ENCODE measurements around the gene NR1H3.

The NR1H3 gene

GRCh38 chr11:47269002-47269828 is 11.4 kb downstream of the NR1H3 start:
- peak; percentile 63 to 80 (median 65) for DNase-seq (ENCODE audit: low read depth in 3 of 3, low spot score in 1 of 3)

GRCh38 chr11:47269829-47270305 is 12.1 kb downstream of the NR1H3 start, which contains the start of gene MADD:
Gene MADD, plus strand, starts transcription at chr11:47270133.
- DNase-seq (ENCODE audit: low read depth in 3 of 3, low spot score in 1 of 3) = peak; percentile 85 to 88 (median 87)

DNA sequence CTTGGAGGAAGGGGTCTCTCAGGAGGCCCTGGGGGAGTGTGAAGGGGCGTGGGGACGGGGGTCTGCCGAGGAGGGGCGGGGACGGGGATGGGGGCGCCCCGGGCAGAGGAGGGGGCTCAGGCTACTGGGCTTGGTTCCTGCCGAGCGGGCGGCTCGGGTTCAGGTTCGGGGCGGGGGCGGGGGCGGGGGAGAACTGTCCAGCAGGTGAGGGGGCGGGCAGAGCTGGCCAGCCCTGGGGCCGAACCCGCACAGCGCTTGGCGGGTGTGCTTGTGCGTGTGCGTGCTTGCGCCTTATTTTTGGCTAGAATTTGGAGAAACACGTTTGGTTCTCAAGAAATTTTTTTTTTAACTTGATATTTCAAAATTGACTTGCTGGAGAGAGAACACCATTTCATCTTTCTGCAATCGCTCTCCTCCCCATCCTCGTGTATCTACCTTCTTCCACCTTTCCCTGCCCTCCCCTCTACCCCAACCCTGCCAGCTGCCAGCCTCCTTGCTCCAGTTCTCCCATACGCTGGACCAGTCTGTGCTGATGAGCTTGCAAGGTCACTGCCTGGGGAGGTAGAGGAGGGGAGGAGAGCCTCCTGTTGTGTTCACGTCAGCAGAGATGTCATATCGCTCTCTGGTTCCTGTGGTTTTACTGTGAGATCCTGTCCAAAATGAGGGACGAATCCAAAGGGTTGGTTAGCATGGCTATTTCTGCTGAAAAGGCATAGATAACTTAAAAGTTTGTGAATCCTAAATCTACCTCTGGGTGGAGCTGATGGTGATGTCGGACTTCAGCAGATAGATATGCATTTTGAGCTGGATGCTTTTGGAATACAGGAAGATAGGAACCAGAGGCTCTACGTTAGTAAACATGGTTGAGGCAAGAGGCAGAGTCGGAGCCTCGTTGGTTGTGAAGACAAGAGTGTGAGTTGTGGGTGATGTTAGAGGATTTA is 12.8 kb downstream of the NR1H3 start:
- DNase-seq (ENCODE audit: low read depth in 3 of 3, low spot score in 1 of 3) = no peak

GRCh38 chr11:47271328-47271727 is 13.5 kb downstream of the NR1H3 start:
- DNase-seq (ENCODE audit: low read depth in 3 of 3, low spot score in 1 of 3) = no peak

DNA sequence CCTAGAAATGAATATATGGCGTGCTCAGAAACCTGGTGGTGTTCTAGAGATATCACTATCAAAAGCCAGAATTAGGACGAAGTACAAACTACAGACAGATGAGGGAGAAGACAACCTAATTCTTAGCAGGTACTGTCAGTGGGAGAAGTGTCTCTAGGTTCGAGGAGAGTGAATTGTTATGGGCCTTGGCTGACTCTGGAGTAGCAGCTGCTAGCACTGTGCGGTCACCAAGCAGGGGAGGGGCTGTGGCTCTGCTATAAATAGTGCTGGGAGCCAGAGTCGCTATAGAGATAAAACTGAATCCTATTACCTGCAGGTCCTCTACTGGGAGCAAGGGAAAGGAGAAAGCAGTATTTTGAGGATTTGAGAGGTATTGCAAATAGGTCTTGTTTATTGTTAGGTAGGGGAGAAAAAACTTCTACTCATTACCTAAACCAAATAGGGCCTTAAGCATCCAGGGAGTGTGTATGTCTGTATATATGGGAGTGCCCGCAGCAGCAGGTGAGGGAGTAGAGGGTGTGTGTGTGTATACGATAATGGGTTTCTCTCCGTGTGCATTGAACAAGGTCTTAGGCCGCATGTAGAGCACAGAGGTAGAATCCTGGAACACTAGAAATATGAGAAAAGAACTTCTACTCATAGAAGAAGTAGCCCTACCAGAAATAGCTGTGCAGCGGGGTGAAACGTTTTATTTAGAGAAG is 14.3 kb downstream of the NR1H3 start:
- DNase-seq (ENCODE audit: low read depth in 3 of 3, low spot score in 1 of 3) = no peak

- no peak for DNase-seq (ENCODE audit: low read depth in 3 of 3, low spot score in 1 of 3)
These were observed 14.9 kb downstream of the NR1H3 start for GRCh38 chr11:47272706-47273105.

DNA sequence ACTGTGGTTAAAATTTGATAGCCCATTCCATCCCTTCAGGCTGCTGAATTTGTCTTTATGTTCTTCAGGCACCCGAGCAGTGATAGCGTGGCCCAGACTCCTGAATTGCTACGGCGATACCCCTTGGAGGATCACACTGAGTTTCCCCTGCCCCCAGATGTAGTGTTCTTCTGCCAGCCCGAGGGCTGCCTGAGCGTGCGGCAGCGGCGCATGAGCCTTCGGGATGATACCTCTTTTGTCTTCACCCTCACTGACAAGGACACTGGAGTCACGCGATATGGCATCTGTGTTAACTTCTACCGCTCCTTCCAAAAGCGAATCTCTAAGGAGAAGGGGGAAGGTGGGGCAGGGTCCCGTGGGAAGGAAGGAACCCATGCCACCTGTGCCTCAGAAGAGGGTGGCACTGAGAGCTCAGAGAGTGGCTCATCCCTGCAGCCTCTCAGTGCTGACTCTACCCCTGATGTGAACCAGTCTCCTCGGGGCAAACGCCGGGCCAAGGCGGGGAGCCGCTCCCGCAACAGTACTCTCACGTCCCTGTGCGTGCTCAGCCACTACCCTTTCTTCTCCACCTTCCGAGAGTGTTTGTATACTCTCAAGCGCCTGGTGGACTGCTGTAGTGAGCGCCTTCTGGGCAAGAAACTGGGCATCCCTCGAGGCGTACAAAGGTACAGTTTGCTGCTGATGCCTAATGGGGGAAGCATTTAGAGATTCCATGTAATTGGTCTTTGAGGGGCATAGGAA is 16.9 kb downstream of the NR1H3 start:
- no peak for DNase-seq (ENCODE audit: low read depth in 3 of 3, low spot score in 1 of 3)

DNA sequence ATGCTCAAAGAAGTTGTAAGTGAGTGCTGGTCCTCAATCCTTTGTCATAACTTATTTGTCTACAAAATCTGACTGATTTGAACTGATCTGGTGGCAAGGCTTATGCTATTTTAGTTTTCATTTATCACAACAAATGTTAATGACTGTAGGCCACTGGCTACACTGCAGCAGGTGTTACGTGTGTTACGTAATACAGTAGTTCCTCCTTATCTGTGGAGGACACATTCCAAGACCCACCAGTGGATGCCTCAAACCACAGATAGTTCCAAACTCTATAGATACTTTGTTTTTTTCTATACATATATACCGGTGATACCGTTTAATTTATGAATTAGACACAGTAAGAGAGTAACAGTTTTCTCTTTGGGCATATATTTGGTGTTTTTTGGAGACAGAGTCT is 19.1 kb downstream of the NR1H3 start:
- no peak for DNase-seq (ENCODE audit: low read depth in 3 of 3, low spot score in 1 of 3)

DNA sequence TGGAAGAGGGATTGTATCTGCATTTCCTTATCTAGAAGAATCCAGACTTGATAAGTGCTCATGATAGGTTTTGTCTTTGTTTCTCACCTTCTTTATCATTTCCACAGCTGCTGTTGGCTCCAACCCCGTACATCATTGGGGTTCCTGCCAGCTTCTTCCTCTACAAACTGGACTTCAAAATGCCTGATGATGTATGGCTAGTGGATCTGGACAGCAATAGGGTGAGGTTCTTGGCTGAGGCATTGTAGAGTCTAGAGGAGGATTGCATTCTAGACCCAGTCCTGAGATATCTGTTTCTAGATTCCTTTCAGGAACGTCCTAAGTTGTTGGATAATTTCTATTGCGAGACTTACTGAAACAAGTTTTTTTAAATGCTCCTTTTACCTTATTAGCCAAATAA is 20.3 kb downstream of the NR1H3 start:
- DNase-seq (ENCODE audit: low read depth in 3 of 3, low spot score in 1 of 3) = no peak

DNA sequence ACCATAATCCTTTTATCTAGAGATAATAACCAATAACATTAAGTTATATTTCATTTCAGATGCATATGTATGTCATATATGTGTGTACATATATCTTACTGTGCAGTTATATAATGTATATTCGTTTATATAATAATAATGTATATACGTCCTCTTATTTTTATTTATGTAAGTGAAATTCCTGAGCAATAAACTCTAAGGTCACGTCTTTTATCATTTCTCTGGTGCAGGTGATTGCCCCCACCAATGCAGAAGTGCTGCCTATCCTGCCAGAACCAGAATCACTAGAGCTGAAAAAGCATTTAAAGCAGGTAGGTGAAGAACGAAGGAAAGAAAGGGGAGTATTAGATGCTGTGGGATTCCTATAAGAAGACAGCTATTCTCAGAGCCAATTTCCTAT is 21.0 kb downstream of the NR1H3 start:
- no peak for DNase-seq (ENCODE audit: low read depth in 3 of 3, low spot score in 1 of 3)

GRCh38 chr11:47280099-47280498 is 22.3 kb downstream of the NR1H3 start:
- no peak for DNase-seq (ENCODE audit: low read depth in 3 of 3, low spot score in 1 of 3)

GRCh38 chr11:47280860-47281259 is 23.1 kb downstream of the NR1H3 start:
- no peak for DNase-seq (ENCODE audit: low read depth in 3 of 3, low spot score in 1 of 3)

DNA sequence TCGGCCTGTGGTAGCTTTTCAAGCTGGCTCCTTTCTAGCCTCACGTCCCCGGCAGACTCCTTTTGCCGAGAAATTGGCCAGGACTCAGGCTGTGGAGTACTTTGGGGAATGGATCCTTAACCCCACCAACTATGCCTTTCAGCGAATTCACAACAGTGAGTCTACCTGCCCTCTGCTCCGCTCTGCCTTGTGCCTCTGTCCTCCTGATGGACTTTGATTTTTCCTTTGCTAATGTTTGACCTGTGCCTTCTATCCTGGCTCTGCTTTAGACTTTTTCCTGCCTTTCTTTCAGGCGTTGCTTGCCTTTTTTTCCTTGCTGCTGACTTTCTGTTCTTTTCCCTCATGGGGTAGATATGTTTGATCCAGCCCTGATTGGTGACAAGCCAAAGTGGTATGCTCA is 24.7 kb downstream of the NR1H3 start:
- DNase-seq (ENCODE audit: low read depth in 3 of 3, low spot score in 1 of 3) = no peak

DNA sequence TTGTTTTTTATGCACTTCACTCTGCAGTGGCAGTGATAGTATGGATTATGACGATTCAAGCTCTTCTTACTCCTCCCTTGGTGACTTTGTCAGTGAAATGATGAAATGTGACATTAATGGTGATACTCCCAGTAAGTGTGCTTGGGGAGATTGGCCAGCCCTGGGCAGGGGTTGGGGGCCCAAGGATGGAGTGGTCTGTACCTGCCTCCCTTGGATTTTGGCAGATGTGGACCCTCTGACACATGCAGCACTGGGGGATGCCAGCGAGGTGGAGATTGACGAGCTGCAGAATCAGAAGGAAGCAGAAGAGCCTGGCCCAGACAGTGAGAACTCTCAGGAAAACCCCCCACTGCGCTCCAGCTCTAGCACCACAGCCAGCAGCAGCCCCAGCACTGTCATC is 26.4 kb downstream of the NR1H3 start:
- no peak for DNase-seq (ENCODE audit: low read depth in 3 of 3, low spot score in 1 of 3)

GRCh38 chr11:47285969-47286770 is 28.4 kb downstream of the NR1H3 start:
- DNase-seq (ENCODE audit: low read depth in 3 of 3, low spot score in 1 of 3) = no peak

DNA sequence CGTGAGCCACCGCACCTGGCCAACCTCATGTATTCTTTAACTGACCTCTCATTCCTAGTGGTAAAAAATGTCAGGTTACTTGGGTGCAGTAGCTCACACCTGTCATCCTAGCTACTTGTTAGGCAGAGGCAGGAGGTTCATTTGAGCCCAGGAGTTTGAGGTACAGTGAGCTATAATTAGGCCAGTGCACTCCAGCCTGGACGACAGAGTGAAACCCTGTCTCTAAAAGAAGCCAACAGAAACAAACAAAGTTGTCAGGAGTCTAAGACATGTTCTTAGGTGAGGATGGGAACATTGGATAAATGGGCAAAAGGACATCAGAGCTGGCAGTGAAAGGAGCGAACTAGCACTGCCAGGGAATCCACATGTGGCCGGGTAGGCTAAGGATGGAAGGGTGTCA is 30.3 kb downstream of the NR1H3 start:
- no peak for DNase-seq (ENCODE audit: low read depth in 3 of 3, low spot score in 1 of 3)

DNA sequence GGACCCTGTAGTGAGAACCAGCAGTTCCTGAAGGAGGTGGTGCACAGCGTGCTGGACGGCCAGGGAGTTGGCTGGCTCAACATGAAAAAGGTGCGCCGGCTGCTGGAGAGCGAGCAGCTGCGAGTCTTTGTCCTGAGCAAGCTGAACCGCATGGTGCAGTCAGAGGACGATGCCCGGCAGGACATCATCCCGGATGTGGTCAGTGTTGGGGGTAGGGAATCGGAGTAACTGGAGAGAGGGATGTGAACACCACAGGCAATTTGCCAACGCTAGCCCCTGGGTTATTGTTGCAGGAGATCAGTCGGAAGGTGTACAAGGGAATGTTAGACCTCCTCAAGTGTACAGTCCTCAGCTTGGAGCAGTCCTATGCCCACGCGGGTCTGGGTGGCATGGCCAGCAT is 32.1 kb downstream of the NR1H3 start:
- DNase-seq (ENCODE audit: low read depth in 3 of 3, low spot score in 1 of 3) = no peak

GRCh38 chr11:47295385-47295784 is 37.6 kb downstream of the NR1H3 start:
- DNase-seq (ENCODE audit: low read depth in 3 of 3, low spot score in 1 of 3) = no peak

DNA sequence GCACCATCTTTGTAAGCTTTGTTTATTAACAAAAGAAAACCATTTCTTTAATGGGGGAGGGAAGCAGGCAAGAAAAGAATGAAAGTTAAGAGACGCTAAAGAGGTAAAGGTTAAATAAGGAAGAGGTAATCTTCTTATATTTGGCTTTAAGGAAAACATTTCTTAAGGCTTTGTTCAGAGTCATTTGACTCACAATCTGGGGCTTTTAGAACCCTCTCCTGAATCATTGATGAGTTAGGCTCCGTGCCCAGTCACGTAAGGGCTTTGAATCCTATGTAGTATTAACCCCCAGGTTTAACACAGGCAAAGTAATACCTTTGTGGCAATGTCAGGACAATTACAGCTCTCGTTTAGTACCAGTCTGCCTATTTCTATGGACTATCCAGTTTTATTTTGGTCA is 38.2 kb downstream of the NR1H3 start:
- DNase-seq (ENCODE audit: low read depth in 3 of 3, low spot score in 1 of 3) = no peak

DNA sequence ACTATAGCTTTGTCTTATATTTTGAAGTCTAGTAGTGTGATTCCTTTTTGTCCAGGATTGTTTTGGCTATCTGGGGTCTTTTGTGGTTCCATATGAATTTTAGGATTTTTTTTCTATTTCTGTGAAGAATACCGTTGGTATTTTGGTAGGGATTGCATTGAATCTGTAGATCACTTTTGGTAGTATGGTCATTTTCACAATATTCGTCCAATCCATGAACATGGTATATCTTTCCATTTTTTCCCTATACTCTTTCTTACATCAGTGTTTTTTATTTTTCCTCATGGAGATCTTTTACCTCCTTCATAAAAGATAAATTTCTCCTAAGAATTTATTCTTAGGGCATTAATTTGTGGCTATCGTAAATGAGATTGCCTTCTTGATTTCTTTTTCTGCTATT is 41.3 kb downstream of the NR1H3 start:
- DNase-seq (ENCODE audit: low read depth in 3 of 3, low spot score in 1 of 3) = no peak

Data from stimulated activated CD4-positive, alpha-beta T cell treated with anti-CD3 and anti-CD28 coated beads, TNF-alpha, amount 100 ng/mL, for 1 hour (primary cell).